ENCODE data around the gene RNASET2. TPM values are rescaled to one million over a fixed set of nuclear protein-coding genes. Genes with fewer than 3 reads are reported as not detected.
"Not testable (repeated sequence)": the region's sequence is repeated elsewhere in the genome, so short reads cannot be mapped to it uniquely, and the experiment has no call there.

RNASET2 gene
- total and polyA plus RNA-seq, 2 experiments from 2014 or later, result 144 to 266 TPM

GRCh38 chr6:166951670-166952060, 4.7 kb downstream of the RNASET2 start:
- Histone ChIP-seq H3K27me3 (no peaks in the 10 kb centered on the region), H3K9me2 (replicated peaks; ENCODE audit: insufficient read depth) (no peaks in the 10 kb centered on the region), H3K4me3 (no peak overlapping the region), H2AFZ (no peak overlapping the region), H3K9me3 (ENCODE audit: low read depth) (no peaks in the 10 kb centered on the region), H3K36me3 (replicated peaks; ENCODE audit: insufficient read depth, low read depth) (no peaks in the 10 kb centered on the region), H3K79me2 (peaks cover 20% of the 10 kb centered on the region), H3K27ac (no peak overlapping the region), H3K4me1 (ENCODE audit: insufficient read depth) (peaks cover 4% of the 10 kb centered on the region), H4K20me1 (ENCODE audit: insufficient read depth, poor library complexity, severe bottlenecking) (no peaks in the 10 kb centered on the region), H3K4me2 (no peak overlapping the region)
- no peak for TF ChIP-seq CTCF (IDR thresholded peaks at IDR 0.05; ENCODE audit: poor library complexity)
- no peak for TF ChIP-seq EZH2 (IDR thresholded peaks at IDR 0.05; ENCODE audit: borderline replicate concordance)
- TF ChIP-seq EZH2phosphoT487 (IDR thresholded peaks at IDR 0.05; ENCODE audit: low read depth, severe bottlenecking, unreplicated experiment), result no peak
- WGBS (ENCODE audit: low lambda C conversion rate, missing lambda C conversion rate), result 80% methylated on average over 3 of the region's 3 CpGs
- DNase-seq (ENCODE audit: low spot score), result no peak

DNA sequence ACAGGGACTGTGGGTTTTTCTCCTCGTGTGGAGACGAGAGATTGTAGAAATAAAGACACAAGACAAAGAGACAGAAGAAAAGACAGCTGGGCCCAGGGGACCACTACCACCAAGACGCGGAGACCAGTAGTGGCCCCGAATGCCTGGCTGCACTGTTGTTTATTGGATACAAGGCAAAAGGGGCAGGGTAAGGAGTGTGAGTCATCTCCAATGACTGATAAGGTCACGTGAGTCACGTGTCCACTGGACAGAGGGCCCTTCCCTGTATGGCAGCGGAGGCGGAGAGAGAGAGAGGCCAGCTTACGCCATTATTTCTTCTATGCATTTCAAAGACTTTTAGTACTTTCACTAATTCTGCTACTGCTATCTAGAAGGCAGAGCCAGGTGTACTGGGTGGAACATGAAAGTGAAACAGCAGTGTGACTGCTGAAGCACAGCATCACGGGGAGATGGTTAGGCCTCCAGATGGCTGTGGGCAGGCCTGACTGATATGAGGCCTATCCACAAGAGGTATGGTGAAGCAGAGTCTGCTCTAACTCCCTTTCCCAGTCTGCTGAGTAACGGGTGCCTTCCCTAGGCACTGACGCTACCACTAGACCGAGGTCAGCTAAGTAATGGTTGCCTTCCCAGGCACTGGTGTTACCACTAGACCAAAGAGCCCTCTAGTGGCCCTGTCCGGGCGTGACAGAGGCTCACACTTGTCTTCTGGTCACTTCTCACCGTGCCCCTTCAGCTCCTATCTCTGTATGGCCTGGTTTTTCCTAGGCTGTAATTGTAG, 5.3 kb downstream of the RNASET2 start:
- not testable (repeated sequence) for H3K4me1 ChIP-seq (ENCODE audit: insufficient read depth); H3K9me2 ChIP-seq (replicated peaks; ENCODE audit: insufficient read depth); H3K4me3 ChIP-seq; H3K9me3 ChIP-seq (ENCODE audit: low read depth); H4K20me1 ChIP-seq (ENCODE audit: insufficient read depth, poor library complexity, severe bottlenecking); H3K27me3 ChIP-seq; H3K36me3 ChIP-seq (replicated peaks; ENCODE audit: insufficient read depth, low read depth)
- Histone ChIP-seq H3K27ac (peak overlapping the region; percentile 59), H3K4me2 (peak overlapping the region; percentile 50), H2AFZ (peak overlapping the region; percentile 44), H3K79me2 (peaks cover 20% of the 10 kb centered on the region)
- 62% methylated on average over 17 of the region's 17 CpGs for WGBS (ENCODE audit: low lambda C conversion rate, missing lambda C conversion rate)
- peak; percentile 76 for DNase-seq (ENCODE audit: low spot score)
- TF ChIP-seq CTCF (IDR thresholded peaks at IDR 0.05; ENCODE audit: poor library complexity), result peak; percentile 66

DNA sequence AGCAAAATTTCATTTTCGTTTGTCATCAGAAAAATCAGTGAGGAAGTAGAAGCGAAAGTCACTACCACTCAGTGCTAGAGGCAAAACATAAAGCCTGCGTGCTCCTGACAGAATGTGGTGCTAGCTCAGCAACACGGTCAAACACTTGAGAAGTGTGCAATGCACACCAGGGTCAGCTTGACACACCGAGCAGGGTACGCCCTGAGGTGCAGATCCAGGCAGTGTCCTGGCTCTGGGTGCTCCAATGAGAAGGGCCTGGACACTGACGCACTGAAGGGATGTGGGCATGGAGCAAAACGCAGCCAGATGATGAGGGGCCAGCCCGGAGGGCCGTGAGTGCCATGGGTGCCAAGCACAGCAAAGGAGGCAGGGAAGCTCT, 5.9 kb downstream of the RNASET2 start:
- H3K4me2 ChIP-seq, result no peak overlapping the region

More for the DNA sequence above, 5.9 kb downstream of the RNASET2 start:
- H3K4me3 ChIP-seq, result no peak overlapping the region
- DNase-seq (ENCODE audit: low spot score), result no peak
- no peaks in the 10 kb centered on the region for H3K36me3 ChIP-seq (replicated peaks; ENCODE audit: insufficient read depth, low read depth)
- H2AFZ ChIP-seq, result no peak overlapping the region
- peaks cover 14% of the 10 kb centered on the region for H3K79me2 ChIP-seq
- H3K27ac ChIP-seq, result peak overlapping the region; percentile 59
- H4K20me1 ChIP-seq (ENCODE audit: insufficient read depth, poor library complexity, severe bottlenecking), result no peaks in the 10 kb centered on the region
- peaks cover 4% of the 10 kb centered on the region for H3K4me1 ChIP-seq (ENCODE audit: insufficient read depth)
- no peaks in the 10 kb centered on the region for H3K9me3 ChIP-seq (ENCODE audit: low read depth)
- no peaks in the 10 kb centered on the region for H3K27me3 ChIP-seq
- 94% methylated on average over 10 of the region's 10 CpGs for WGBS (ENCODE audit: low lambda C conversion rate, missing lambda C conversion rate)
- TF ChIP-seq EZH2phosphoT487 (IDR thresholded peaks at IDR 0.05; ENCODE audit: low read depth, severe bottlenecking, unreplicated experiment), result no peak
- no peak for TF ChIP-seq EZH2 (IDR thresholded peaks at IDR 0.05; ENCODE audit: borderline replicate concordance)
- no peak for TF ChIP-seq CTCF (IDR thresholded peaks at IDR 0.05; ENCODE audit: poor library complexity)
- no peaks in the 10 kb centered on the region for H3K9me2 ChIP-seq (replicated peaks; ENCODE audit: insufficient read depth)

Measured in hepatocyte (in vitro differentiated cells).